Neuron (in vitro differentiated cells): ENCODE measurements around the gene SAV1.

Source experiments
- H2AFZ ChIP-seq: one replicate; pipeline ENCODE4 v1.6.1; 2013; ENCODE audit warnings: low read depth, mild to moderate bottlenecking, inconsistent platforms, low read length, moderate library complexity
- H3K27me3 ChIP-seq: one replicate; pipeline ENCODE4 v1.6.1; 2013; ENCODE audit warnings: low read length; ENCODE audit not compliant: insufficient read depth
- H3K36me3 ChIP-seq: one replicate; pipeline ENCODE4 v1.6.1; 2013; ENCODE audit warnings: low read length; ENCODE audit not compliant: insufficient read depth
- H3K4me1 ChIP-seq: one replicate; pipeline ENCODE4 v1.6.1; 2013; ENCODE audit warnings: low read length; ENCODE audit not compliant: insufficient read depth
- H3K4me3 ChIP-seq: 2 replicates; pipeline ENCODE4 v1.5.1; 2013; ENCODE audit warnings: mild to moderate bottlenecking, low read length, moderate library complexity
- H3K9me3 ChIP-seq: one replicate; pipeline ENCODE4 v1.6.1; 2013; ENCODE audit warnings: low read length

SAV1 gene

DNA sequence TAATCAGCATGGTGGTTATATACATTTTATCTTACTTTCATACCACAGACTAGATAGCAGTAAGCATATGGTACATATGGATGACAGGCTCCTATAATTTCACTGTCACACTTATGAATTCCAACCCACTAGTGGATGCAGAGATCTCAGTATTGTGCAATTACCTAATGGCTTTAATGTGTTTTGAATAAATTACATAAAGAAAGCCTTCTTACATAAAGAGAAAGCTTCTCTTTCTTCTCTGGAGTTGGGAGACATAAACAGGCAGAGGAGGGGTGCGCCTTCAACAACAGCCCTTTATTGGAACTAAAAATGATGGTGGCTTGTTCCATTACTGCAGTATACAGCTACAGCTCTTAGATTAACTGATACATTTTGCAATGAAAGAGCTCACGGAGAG lies 52.6 kb downstream of the SAV1 start:
- Histone ChIP-seq H3K4me3 (no peak overlapping the region), H2AFZ (no peak overlapping the region), H3K36me3 (peaks cover 36% of the 10 kb centered on the region), H3K4me1 (peaks cover 3% of the 10 kb centered on the region), H3K27me3 (no peaks in the 10 kb centered on the region), H3K9me3 (no peaks in the 10 kb centered on the region)

DNA sequence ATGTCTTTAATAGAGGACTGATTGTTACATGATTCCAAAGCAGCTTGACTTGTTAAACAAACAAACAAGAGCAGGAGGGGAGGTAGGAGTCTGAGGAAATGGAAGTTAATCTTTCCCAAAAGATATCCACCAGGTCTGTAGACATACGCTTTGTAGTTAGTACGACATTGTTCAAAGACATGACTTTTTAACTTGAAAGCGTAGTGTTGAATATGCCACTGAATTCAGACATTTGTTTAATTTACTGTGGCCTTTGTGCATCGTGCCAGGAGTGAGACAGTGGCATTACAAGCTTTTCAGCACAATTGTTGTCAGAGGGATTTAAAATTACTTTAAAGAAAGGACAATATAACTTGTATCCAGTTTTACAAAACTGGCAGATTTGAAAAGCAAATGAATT lies 53.0 kb downstream of the SAV1 start:
- Histone ChIP-seq H2AFZ (no peak overlapping the region), H3K4me3 (no peak overlapping the region), H3K27me3 (no peaks in the 10 kb centered on the region), H3K36me3 (peaks cover 36% of the 10 kb centered on the region), H3K4me1 (peaks cover 3% of the 10 kb centered on the region), H3K9me3 (no peaks in the 10 kb centered on the region)

DNA sequence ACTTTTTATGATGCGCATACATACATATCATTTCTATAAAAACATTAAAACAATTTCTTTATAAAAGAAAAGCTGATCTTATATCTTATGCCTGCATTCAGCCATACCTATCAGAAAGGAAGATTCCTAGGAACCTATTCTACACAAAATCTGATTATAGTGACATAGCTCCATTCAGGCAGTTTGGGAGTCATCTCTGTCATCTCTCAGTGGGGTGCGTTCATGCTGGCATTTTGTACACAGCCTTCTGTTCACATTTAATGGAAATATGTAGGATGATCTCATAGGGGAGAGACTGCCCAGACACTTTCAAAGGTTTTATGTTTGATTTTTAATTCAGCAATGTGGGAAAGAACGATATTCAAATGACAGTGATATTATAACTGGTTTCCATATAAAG lies 55.3 kb downstream of the SAV1 start:
- Histone ChIP-seq H3K9me3 (no peaks in the 10 kb centered on the region), H3K36me3 (peaks cover 34% of the 10 kb centered on the region), H2AFZ (no peak overlapping the region), H3K4me1 (peaks cover 3% of the 10 kb centered on the region), H3K27me3 (no peaks in the 10 kb centered on the region), H3K4me3 (no peak overlapping the region)

DNA sequence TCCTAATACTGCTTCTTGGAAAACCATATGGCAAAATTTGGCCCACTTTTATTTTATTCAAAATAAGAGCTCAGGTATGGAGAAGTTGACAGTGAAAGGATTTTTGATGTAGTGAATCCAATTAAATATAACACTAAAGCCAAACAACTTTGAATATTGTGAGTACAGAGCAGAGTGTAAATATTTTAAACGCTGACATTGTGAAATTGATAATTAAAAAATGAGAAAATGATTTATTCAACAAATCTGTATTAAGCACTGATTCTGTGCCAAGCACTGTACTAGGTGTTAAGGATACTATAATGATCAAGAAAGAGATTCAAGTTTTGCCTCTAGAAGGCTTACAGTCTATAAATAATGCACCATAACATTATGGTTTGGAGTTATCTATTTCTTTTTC lies 57.6 kb downstream of the SAV1 start:
- H3K9me3 ChIP-seq, result no peaks in the 10 kb centered on the region
- H3K4me1 ChIP-seq, result peaks cover 3% of the 10 kb centered on the region
- H3K4me3 ChIP-seq, result no peak overlapping the region
- H2AFZ ChIP-seq, result no peak overlapping the region
- H3K27me3 ChIP-seq, result no peaks in the 10 kb centered on the region
- H3K36me3 ChIP-seq, result peaks cover 17% of the 10 kb centered on the region

DNA sequence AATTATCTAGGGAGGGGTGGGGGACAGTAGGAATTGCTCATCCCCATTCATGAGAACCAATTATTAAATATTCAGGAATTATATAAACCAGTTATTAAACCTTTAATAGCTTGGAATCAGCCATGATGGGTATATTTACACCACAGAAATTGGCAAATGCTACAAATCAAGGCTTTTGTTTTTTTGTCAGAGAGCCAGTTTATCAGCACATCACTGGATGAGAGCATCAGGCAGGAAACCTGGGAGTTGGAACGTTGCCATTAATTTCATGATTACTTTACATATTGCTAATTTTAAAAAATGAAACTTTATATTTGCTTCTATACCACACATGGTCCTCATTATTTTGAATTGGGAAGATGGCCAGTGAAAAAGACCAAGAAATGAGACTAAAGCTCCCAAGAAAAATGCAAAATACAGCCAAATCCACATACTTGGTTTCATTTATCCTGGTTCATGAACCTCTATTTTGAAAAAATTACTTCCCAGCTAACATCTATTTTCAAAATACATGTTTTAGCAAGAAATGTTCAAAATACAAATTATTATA lies 59.7 kb downstream of the SAV1 start:
- Histone ChIP-seq H3K36me3 (peaks cover under 1% of the 10 kb centered on the region), H3K9me3 (no peaks in the 10 kb centered on the region), H3K4me3 (no peak overlapping the region), H3K27me3 (no peaks in the 10 kb centered on the region), H3K4me1 (peaks cover 3% of the 10 kb centered on the region), H2AFZ (no peak overlapping the region)

DNA sequence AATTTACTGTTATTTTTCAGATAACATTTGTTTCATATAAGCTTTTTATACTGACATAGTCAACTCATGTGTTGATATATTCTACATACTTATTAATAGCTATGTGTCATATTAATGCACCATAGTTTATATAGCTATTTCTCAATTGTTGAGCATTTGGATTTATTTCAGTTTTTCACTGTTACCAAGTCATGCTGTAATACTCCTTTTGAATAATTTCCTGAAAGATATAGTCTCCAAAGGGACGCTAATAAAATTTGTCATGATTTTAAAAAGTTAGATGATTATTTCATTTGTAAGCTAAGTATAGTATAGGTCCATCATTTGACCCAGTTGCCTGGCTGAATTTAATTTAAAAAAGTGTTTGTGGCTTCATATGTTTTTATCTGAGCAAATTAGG lies 60.3 kb downstream of the SAV1 start:
- Histone ChIP-seq H3K27me3 (no peaks in the 10 kb centered on the region), H3K4me3 (no peak overlapping the region), H2AFZ (no peak overlapping the region), H3K9me3 (no peaks in the 10 kb centered on the region), H3K36me3 (peaks cover 1% of the 10 kb centered on the region), H3K4me1 (peaks cover 1% of the 10 kb centered on the region)

DNA sequence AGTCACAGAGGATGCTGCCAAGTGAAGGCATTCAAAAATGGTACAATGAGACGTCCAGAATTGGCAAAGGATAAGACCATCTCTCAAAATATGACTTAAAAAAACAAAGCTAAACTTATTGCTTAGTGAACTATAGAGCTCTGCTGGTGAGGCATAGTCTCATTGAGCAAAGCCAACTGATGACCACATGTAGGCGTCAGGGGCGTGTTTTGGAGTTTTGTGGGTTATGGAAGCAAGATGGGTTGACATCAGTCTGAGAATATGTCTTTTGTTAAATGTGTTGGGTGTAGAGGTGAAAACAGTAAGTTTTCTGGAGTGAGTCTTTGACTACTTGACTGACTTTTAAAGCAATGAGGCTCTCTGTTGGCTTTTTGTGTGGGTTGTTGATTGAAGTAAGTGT lies 60.9 kb downstream of the SAV1 start:
- no peaks in the 10 kb centered on the region for H3K4me1 ChIP-seq
- H3K27me3 ChIP-seq, result no peaks in the 10 kb centered on the region
- no peaks in the 10 kb centered on the region for H3K9me3 ChIP-seq
- peaks cover 3% of the 10 kb centered on the region for H3K36me3 ChIP-seq
- no peak overlapping the region for H3K4me3 ChIP-seq
- H2AFZ ChIP-seq, result no peak overlapping the region

DNA sequence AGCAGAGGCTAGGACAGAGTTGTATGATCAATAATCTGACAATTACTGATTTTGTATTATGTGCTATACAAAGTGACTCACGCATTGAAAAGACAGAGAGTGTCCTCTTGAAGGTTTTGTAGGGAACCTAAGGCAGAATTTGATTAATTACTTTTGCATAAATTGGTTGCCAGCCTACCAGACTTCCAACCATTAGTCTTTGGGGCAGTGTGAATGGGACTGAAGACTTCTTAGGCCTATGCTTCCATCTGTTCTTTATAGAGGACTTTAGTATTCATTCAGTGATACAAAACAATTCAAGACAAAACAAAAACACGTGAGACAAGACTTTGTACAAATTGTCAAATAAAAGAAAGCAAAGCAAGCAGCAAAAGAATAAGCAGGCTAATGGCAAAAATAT lies 61.6 kb downstream of the SAV1 start:
- no peak overlapping the region for H3K4me3 ChIP-seq
- peaks cover 9% of the 10 kb centered on the region for H3K36me3 ChIP-seq
- H2AFZ ChIP-seq, result no peak overlapping the region
- no peaks in the 10 kb centered on the region for H3K4me1 ChIP-seq
- H3K27me3 ChIP-seq, result no peaks in the 10 kb centered on the region
- H3K9me3 ChIP-seq, result no peaks in the 10 kb centered on the region

DNA sequence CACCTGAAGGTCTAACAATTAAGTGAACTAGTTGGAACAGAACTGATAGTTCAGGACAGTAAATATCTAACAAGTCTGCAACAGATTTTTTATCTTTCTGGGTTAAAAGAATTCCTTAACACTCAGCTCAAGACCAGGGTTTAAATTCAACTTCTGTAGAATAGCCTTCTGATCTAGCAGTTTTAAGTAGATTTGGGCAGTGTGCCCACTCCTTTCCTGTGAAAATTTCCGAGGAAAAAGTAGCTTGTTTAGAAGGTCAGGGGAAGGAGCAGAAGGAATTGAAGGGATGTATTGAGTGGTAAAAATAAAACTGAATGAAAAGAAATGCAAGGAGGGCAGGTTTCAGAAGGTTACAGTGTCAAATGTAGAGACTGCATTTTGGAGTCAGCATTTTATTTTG lies 62.3 kb downstream of the SAV1 start:
- Histone ChIP-seq H3K4me1 (no peaks in the 10 kb centered on the region), H3K9me3 (no peaks in the 10 kb centered on the region), H3K36me3 (peaks cover 11% of the 10 kb centered on the region), H2AFZ (no peak overlapping the region), H3K27me3 (no peaks in the 10 kb centered on the region), H3K4me3 (no peak overlapping the region)

DNA sequence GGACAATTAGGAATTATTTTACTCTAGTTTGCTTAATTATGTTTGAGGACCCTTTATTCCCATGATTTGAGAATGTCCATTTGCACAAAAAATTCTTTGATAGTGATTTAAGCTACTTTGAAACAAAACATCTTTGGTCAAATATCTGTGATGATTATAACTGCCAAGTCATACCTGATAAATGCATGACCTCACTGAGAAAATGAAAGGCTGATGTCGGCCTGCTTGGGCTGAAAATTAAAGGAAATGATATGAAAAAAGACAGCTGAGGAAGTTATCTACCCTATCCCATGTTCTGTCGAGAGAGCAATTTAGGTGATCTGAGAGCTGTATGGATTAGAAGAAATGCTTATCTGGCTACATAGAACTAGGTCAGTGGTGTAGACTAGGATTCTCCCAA lies 64.5 kb downstream of the SAV1 start:
- Histone ChIP-seq H3K4me3 (no peak overlapping the region), H3K9me3 (no peaks in the 10 kb centered on the region), H3K36me3 (peaks cover 11% of the 10 kb centered on the region), H3K27me3 (no peaks in the 10 kb centered on the region), H2AFZ (no peak overlapping the region), H3K4me1 (no peaks in the 10 kb centered on the region)

DNA sequence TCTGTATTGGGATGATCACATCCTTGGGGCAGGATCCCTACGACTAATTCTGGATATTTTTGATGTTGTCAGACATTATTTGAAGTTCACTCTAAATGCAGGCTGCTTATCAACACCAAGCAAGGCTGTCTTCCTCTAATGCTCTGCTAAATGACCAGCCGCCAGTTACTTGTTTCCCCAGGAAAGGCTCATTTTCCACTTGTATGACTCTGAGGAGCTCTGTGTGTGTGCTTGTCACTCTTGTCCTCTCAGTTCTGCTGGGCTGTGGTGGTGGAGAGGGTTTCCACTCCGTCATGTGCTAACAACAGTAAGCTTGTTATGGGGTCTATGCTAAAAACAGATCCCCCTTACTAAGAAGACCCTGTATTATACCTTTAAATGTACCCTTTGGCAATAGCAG lies 66.1 kb downstream of the SAV1 start:
- Histone ChIP-seq H3K4me1 (no peaks in the 10 kb centered on the region), H2AFZ (no peak overlapping the region), H3K9me3 (no peaks in the 10 kb centered on the region), H3K27me3 (no peaks in the 10 kb centered on the region), H3K36me3 (peaks cover 11% of the 10 kb centered on the region), H3K4me3 (no peak overlapping the region)

DNA sequence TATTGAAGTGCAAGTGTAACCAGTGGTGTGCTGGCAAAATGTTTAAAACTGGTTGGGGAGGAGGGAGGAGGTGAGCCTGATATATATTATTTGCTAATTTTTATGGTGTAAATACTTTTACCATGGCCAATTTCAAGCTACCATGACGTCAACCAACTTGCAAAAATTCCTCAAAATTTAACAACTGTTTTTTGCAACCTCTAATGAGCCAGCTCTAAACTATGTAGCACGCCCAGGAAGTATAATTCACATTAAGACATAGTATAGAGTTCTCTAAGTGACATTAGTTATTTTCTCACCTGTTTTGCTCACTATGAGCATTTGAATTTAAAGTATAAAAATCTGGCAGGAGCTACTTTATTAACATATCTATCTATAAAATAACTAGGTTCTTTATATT lies 66.7 kb downstream of the SAV1 start:
- no peaks in the 10 kb centered on the region for H3K27me3 ChIP-seq
- H3K9me3 ChIP-seq, result no peaks in the 10 kb centered on the region
- H3K4me1 ChIP-seq, result no peaks in the 10 kb centered on the region
- H2AFZ ChIP-seq, result no peak overlapping the region
- H3K36me3 ChIP-seq, result peaks cover 11% of the 10 kb centered on the region
- H3K4me3 ChIP-seq, result no peak overlapping the region

DNA sequence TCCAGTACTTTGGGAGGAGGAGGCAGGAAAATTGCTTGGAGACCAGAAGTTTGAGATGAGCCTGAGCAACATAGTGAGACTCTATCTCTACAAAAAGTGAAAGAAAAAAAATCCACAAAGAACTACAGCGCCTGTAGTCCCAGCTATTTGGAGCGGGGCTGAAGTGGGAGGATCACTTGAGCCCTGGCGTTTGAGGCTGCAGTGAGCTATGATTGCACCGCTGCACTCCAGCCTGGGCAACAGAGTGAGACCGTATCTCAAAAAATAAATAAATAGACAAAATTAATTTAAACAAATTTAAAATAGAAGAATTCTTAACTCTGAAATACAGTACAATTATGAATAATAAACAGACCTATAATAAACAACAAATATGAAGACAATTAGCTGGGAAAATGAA lies 67.3 kb downstream of the SAV1 start:
- Histone ChIP-seq H3K4me1 (no peaks in the 10 kb centered on the region), H3K4me3 (no peak overlapping the region), H3K9me3 (no peaks in the 10 kb centered on the region), H2AFZ (no peak overlapping the region), H3K36me3 (peaks cover 11% of the 10 kb centered on the region), H3K27me3 (no peaks in the 10 kb centered on the region)

DNA sequence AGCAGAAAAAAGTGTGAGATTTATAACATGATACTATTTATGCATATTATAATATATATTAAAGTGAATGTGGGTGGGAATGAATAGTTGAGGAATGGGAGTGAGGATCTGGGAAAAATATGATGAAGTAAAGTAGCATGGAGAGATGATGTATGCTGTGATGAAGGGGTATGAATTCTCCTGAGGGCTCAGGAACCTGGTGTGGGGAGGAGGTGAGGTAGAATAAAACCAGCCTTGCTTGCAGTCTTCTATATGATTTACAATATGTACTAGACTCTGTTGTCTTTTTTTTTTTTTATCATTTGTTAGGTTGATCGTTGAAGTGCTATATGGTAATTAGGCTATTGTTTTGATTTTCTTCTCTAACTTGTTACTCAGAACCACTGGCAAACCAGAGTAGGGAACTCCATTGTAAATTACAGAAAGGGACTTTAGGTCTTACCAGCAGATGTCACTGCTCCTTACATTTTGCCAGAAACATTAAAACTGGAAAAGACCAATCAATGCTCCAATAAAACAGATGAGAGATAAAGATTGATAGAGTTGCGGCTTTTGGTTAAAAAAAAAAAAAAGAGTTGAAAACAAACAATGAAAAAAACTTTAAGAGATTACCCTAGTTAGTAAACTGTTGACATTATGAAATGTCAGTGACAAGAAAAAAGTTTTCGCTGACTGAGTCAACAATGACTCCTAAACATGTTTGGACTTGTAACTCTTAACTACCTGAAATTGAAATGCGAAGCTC lies 68.2 kb downstream of the SAV1 start:
- no peak overlapping the region for H3K4me3 ChIP-seq

More for the DNA sequence above, 68.2 kb downstream of the SAV1 start:
- Histone ChIP-seq H3K4me1 (peaks cover 5% of the 10 kb centered on the region), H3K9me3 (no peaks in the 10 kb centered on the region), H3K27me3 (no peaks in the 10 kb centered on the region), H3K36me3 (peaks cover 14% of the 10 kb centered on the region), H2AFZ (no peak overlapping the region)
